Sigmoid colon (tissue), 4 donors: Measurements from ENCODE around the gene INPP5F.

ENCODE experiments used
- CTCF ChIP-seq, 4 experiments: fragments of 450-650 bp in 3 of 4; fragments of 200-600 bp in 1 of 4; IDR thresholded peaks; one replicate each; pipeline ENCODE4 v1.5.1; 2016 to 2019; ENCODE audit warnings: antibody characterized with exemption in 4 of 4, mild to moderate bottlenecking in 3 of 4, moderate library complexity in 2 of 4
- POLR2AphosphoS5 ChIP-seq, 4 donors: sonication (generic); formaldehyde crosslinking; IDR thresholded peaks; one replicate each; pipeline ENCODE4 v1.6.1; 2017; ENCODE audit warnings: antibody characterized with exemption in 4 of 4

- TF ChIP-seq CTCF (IDR thresholded peaks at IDR 0.05) (no peak), POLR2AphosphoS5 (IDR thresholded peaks at IDR 0.05) (no peak)
Observed at GRCh38 chr10:119860866-119861607, 135.2 kb downstream of the INPP5F start.
